HG02938 (cell line): Measurements from ENCODE around the gene BMPR1A.

Source experiments
- ATAC-seq: cut with Tn5 transposase; IDR thresholded peaks from one replicate; pipeline ENCODE4 v1.9.1; 2021; ENCODE audit warnings: mild to moderate bottlenecking, moderate library complexity; ENCODE audit not compliant: unreplicated experiment

BMPR1A gene

DNA sequence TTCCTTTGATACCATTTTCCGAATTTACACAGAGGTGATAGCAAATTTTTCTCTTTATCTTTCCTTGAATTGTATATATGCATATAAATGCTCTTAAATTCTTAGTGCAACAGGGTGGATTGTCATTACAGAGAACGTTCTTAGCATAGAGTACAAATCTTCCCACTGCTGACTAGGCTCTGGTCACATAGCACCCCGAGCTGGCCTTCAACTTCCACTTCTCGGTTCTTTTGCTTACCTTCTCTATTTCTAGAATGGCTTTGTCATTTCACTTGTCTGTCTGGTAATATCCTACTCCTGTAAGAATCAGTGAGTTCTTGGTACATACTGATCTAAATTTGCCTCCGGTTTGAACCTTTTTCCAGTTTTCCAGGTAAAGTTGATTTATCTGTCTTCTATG lies 225.3 kb downstream of the BMPR1A start:
- no peak for ATAC-seq
